Fibroblast of mammary gland (primary cell): ENCODE measurements around the gene DAAM1.

ENCODE experiments used
- DNase-seq: peaks from one replicate; pipeline ENCODE4 v3.0.0-alpha.2; 2010; ENCODE audit warnings: low read depth
- H3K4me3 ChIP-seq: 2 replicates; pipeline ENCODE4 v1.5.1; 2011; ENCODE audit warnings: low read depth, mild to moderate bottlenecking, low read length, moderate library complexity; ENCODE audit not compliant: control insufficient read depth
- CTCF ChIP-seq: conservative IDR thresholded peaks from 2 replicates; pipeline ENCODE4 v1.5.1; 2011; ENCODE audit warnings: low read depth, low read length, inconsistent platforms; ENCODE audit not compliant: control insufficient read depth, insufficient read depth

The DAAM1 gene

GRCh38 chr14:59150990-59151389 is 37.5 kb upstream of the DAAM1 start:
- no peak for TF ChIP-seq CTCF
- H3K4me3 ChIP-seq = no peak overlapping the region
- no peak for DNase-seq

- H3K4me3 ChIP-seq = no peak overlapping the region
- TF ChIP-seq CTCF = no peak
- DNase-seq = no peak
Measured at GRCh38 chr14:59154373-59154772, 34.1 kb upstream of the DAAM1 start.

- no peak for TF ChIP-seq CTCF
- DNase-seq = no peak
- no peak overlapping the region for H3K4me3 ChIP-seq
Measured at GRCh38 chr14:59155886-59156285, 32.6 kb upstream of the DAAM1 start.

- DNase-seq = no peak
- TF ChIP-seq CTCF = no peak
- H3K4me3 ChIP-seq = no peak overlapping the region
Measured at GRCh38 chr14:59159169-59159568, 29.3 kb upstream of the DAAM1 start.

GRCh38 chr14:59160506-59160905 is 28.0 kb upstream of the DAAM1 start:
- DNase-seq = no peak
- no peak for TF ChIP-seq CTCF
- no peak overlapping the region for H3K4me3 ChIP-seq

GRCh38 chr14:59161561-59162175 is 26.8 kb upstream of the DAAM1 start:
- H3K4me3 ChIP-seq = no peak overlapping the region
- peak; percentile 80 for DNase-seq
- TF ChIP-seq CTCF = no peak

- TF ChIP-seq CTCF = no peak
- H3K4me3 ChIP-seq = no peak overlapping the region
- no peak for DNase-seq
Measured at GRCh38 chr14:59166258-59166657, 22.2 kb upstream of the DAAM1 start.
